K562 (cell line): ENCODE results near the gene FIG4.

ENCODE experiments used
- BRCA1 ChIP-seq, 2 experiments: fragments of 450-650 bp in 1 of 2; sonication (generic) in 1 of 2; formaldehyde crosslinking in 1 of 2; IDR thresholded peaks; 2 replicates each; pipeline versions ENCODE4 v1.5.0 to v1.6.1; 2017 to 2020; ENCODE audit warnings: mild to moderate bottlenecking in 1 of 2, missing genetic modification reagents in 1 of 2
- GATAD2B ChIP-seq: fragments of 450-650 bp; IDR thresholded peaks from 2 replicates; pipeline ENCODE4 v1.6.1; 2017; ENCODE audit warnings: mild to moderate bottlenecking, borderline replicate concordance
- HMG20A ChIP-seq: fragments of 450-650 bp; formaldehyde crosslinking; conservative IDR thresholded peaks from 2 replicates; pipeline ENCODE4 v1.4.0; 2020; ENCODE audit warnings: mild to moderate bottlenecking, mixed read lengths
- KDM1A ChIP-seq, 2 experiments: fragments of 450-650 bp; IDR thresholded peaks; 2 replicates each; pipeline ENCODE4 v1.6.1; 2016; ENCODE audit warnings: mild to moderate bottlenecking in 2 of 2
- L3MBTL2 ChIP-seq: fragments of 450-650 bp; IDR thresholded peaks from 2 replicates; pipeline ENCODE4 v1.6.1; 2016; ENCODE audit warnings: mild to moderate bottlenecking, moderate library complexity

DNA sequence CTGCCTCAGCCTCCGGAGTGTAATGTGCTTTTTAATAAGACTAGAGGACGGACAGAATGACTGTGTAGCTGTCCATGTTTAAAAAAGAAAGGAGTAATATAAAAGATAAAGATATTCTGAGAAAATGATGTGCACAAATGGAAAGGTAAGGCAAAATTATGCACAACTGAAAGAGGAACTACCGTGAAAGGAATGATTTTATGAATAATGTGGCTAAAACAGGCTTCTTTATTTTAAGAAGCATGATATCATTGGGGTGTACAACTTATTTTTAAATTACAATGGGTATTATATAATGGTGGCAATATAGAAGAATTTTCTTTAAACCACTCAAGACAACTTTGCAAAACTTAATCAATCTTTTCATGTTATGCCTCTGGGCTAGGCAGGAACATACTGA, 78.1 kb downstream of the FIG4 start:
- TF ChIP-seq GATAD2B = no peak
- TF ChIP-seq L3MBTL2 = no peak
- TF ChIP-seq KDM1A (IDR thresholded peaks at IDR 0.05) = no peak
- TF ChIP-seq HMG20A (CRISPR knock-in tag) = no peak
- no peak for TF ChIP-seq BRCA1 (IDR thresholded peaks at IDR 0.05)
- TF ChIP-seq BRCA1 (CRISPR knock-in tag; IDR thresholded peaks at IDR 0.05) = no peak
